Stimulated activated CD4-positive, alpha-beta T cell treated with anti-CD3 and anti-CD28 coated beads, Interleukin-4, amount 100 ng/mL, for 24 hours (primary cell): ENCODE data around the gene DDX20.

Experiments
- DNase-seq: peaks from one replicate; pipeline ENCODE4 v3.0.0-alpha.2; 2020

DDX20 gene

GRCh38 chr1:111751906-111752575, 3.7 kb upstream of the DDX20 start:
- no peak for DNase-seq

GRCh38 chr1:111754984-111755330, 744 bp upstream of the DDX20 start:
- DNase-seq, result peak; percentile 37

DNA sequence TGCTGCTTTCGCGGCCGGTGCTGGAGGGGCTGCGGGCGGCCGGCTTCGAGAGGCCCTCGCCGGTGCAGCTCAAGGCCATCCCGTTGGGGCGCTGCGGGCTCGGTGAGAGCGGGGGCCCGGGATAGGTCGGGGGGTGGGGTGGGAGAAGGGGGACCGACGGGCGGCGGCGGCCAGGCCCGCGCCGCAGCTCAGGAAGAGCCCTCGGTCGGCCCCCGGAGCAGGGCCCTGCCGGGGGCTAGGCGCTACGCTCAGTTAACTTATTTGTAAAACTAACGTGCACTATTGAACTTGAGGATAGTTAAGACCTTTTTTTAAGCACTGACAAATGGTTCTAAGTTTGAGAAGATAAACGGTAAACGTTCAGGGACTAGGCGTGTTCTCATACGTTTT, 418 bp downstream of the DDX20 start:
- DNase-seq, result no peak

DNA sequence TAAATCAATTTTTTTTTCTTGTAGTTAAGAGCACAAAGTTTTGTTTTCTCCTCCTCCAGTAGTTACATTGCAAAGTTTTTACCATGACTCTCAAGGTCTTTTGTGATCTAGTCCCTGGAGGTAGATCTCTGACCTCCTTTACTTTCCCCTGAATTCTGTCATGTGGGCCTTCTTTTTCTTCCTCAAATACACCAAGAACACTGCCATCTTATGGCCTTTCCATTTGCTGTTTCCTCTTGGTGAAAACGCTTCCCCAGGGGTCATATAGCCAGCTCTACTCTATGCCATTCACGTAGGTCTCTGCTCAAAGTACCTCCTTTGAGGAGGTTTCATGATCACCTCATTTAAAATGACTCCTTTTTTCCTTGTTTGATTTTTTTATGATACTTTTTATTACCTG, 2.7 kb downstream of the DDX20 start:
- DNase-seq, result no peak

GRCh38 chr1:111761717-111762116, 6.0 kb downstream of the DDX20 start:
- DNase-seq, result no peak

DNA sequence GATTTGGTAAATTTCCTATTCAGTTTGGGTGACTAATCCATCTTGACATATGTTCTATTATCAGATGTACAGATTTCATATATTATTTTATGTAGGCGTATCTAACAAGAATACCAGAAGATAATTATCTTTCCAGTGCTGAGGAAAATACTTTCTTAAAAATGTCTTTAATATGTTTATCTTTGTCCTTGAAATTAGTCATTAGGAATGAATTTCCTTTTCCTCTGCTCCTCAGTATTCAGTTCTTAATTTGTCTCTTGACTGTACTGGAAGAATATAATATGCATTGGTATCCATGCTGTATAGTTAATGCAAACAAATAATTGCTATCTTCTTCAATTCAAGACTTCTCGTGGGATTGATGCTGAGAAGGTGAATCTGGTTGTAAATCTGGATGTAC, 6.6 kb downstream of the DDX20 start:
- no peak for DNase-seq

DNA sequence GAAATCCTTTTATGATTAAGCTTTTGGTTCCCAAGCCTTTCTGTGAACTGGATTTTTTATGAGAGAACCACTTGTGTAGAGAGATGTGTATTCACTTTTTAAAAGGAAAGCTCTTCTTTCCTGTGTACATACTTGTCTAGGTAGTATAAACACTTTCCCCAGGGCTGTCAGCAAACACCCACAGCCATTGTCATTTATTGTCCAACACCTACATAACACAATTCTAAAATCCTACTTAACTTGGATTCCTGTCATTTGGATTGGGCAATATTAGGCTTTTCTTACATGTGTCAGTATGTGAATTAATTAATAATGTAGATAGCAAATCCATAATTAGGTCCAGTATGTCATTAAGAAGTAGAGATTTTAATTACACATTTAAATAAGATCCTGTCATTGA, 12.3 kb downstream of the DDX20 start:
- DNase-seq, result no peak

- no peak for DNase-seq
These were observed 12.9 kb downstream of the DDX20 start for GRCh38 chr1:111768625-111769024.

DNA sequence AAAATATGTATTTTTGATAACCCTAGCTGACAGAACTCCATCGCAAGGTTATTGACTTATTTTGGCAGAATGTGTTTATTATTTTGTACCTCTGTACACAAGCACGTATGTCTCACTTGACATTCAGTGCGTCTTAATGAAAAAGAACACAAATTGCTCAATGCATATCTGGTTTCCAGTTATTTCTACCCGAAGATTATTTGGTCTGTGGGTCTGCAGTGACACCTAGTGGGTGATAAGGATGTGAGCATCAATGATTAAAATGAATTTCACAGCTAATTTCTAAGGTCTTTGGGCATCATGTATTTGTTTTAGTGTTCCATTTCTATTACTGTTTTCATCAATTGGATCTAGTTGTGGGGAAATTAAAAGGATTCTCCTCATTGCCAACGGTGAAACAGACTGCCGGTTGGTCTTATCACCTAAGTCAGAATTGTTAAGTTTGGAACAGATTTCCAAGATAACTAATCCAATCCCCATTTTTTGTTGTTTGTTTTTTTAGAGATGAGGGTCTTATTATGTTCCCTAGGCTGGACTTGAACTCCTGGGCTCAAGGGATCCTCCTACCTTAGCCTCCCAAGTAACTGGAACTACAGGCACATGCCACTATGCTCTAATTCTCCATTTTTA, 13.9 kb downstream of the DDX20 start:
- peak; percentile 59 for DNase-seq

GRCh38 chr1:111770916-111771315, 15.2 kb downstream of the DDX20 start:
- no peak for DNase-seq

GRCh38 chr1:111775966-111776365, 20.3 kb downstream of the DDX20 start:
- DNase-seq, result no peak

DNA sequence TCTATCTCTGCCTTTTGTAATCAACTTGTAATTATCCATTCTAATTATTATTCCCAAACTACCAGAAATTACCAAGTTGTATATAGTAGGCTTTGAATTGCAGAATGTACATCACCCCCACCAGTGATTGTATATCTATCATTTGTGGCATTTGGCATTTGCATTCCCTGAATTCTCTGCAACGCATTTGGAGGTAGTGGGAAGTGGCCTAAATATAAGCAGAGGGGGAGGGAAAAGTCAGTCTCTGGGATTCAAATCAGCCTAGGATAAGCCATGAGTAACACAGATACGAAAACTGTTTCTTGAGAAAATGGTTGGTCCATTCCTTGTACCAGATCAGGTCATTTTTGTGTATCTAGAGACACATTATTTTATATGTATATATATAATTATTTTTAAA, 20.7 kb downstream of the DDX20 start:
- DNase-seq, result no peak

GRCh38 chr1:111776861-111777260, 21.2 kb downstream of the DDX20 start:
- DNase-seq, result no peak

DNA sequence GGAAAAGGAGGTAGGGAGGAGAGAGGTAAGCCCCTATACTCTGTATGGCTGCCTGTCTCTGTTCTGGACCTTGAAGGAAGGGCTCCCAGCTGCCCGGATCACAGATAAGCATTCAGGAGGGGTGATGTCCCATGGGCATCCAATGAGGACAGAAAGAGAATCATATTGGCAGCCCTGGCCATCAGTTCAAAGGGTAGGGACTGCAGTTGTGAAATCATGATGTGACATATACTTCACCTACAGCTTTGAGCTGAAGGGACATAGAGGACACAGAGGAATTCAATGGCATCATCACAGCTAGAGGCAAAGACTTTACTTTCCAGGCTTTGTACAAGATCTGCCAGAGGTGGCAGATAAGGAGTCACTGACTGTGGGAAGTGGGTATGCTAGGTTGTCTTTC, 21.6 kb downstream of the DDX20 start:
- no peak for DNase-seq

GRCh38 chr1:111778066-111778465, 22.4 kb downstream of the DDX20 start:
- no peak for DNase-seq

DNA sequence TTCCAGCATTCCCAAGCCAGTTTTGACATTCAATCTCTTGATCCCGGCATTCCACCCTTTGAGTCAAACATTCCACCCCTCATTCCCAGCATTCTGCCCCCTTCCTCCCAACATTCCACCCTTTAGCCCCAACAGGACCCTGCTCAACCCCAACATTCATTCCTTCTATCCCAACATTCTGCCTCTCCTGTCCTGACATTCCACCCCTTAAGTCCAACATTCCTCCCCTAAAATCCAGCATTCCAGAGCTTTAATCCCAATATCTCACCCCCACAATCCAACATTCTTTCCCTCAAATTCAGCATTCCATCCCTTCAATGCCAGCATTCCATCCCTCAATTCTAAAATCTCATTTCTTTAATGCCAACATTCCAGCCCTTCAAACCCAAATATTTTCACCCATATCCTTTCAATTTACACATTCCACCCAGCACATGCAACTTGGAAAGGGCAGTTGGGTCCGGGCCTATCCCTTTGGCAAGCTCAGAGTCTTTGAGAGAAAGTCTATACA, 22.9 kb downstream of the DDX20 start:
- DNase-seq, result no peak

DNA sequence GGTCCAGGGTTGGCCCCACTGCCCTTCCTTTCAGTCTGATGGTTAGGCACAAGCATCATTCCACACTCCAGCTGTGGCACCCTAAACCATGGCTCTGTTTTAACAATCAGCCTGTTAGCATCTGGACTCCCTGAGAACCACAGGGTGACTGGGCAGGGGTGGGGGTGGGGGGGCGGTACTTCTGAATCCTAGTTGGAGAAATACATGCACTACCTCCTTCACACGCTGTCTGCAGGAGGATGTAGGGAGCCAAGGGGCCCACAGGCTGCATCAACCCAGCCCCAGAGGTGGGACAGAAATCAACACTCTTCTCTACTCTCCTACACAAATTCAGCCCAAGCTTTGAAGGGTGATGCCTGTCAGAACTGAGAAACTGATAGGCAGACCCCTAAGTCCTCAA, 23.8 kb downstream of the DDX20 start:
- no peak for DNase-seq

DNA sequence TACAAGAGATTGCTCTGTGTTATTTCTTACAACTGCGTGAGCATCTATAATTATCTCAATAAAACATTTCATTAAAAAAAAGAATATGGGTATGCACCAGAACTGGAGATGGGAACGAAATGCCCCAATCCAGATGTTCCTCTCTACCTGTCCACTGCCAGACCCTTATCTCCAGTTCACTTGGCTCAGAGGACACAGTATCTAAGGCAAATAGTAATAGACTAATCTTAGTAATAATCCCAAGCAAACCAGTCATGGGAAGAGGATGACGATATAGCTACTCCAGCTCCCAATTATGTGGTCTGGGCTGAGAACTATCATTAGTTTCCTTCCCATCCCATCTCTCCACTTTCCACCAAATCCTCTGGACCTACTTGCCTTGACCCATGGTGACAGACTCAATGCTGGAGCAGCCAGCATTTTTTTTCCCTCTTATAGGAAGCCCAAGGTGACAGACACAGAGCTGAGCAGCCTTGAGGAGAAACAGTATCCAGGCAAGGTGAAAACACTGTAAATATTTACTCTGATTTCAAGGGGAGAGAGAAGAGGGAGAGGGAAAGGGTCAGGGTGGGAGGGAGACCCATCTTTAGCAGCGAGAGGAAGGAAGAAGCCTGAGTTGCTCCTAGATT, 28.7 kb downstream of the DDX20 start:
- DNase-seq, result no peak

DNA sequence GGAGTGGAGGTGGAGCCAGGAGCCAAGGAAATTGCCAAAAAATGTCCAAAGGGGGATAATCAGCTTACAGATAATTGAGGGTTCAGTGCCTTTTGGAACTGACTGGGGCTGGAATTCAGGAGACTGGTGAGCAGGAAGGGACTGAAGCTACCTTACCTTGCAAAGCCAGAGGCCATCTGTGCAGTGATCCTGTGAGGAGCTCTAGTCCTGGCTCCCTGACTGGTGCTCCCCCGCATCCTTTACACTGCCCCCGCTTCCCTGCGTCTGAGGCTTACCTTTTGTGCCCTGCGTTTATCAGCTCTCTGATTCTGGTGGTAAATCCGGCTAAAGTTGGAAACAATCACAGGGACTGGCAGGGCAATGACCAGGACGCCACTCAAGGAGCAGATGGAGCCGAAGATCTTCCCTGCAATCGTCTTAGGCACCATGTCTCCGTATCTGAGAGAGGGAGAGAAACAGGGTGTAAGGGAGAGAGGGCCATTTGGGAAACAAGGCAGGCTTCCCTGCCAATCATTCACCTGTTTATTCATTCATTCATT, 31.0 kb downstream of the DDX20 start:
- no peak for DNase-seq

DNA sequence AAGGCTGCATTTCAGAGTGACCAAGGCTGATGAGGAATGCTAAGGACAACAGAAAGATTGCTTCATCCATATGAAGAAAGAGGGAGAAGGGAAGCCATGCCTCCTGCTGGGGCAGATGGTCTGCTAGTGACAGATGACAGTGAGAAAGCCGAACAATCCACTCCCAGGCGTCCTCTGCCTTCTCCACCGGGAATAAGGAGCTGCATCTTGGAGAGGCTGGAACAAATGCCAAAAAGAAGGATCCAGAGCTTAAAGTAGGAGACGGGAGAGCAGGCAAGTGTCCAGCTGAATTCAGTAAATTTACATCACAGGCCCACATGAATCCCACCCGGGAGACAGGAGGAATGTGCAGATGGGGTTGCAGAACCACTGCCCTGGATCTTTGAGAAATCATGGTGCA, 33.4 kb downstream of the DDX20 start:
- no peak for DNase-seq

DNA sequence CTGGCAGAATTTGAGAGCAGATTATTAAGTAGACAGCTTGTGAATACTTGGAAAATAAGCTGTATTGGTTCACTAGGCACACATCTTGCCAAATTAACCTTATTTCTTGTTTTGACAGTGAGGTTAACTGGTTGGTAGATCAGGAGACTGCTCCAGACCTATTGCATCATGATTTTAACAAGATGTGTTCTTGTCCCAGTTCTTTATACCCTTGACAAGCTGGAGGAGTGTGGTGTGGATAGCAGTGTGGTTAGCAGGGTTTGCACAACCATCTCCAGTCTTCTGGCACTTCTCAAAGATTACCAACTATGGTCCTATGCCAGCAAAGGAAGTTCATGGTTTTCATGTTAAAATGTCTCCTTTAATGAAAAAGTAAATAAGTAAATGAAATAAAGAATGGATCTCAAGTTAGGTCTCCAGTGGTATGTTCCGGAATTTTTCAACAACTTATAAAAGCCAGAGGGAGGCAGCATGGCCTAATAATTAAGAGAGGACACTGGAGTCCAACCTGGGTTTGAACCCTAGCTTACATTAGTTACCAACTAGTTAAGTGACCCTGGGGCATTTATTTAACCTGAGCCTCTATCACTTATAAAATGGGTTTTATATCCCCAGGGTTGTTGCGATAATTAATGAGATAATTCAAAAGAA, 34.1 kb downstream of the DDX20 start:
- no peak for DNase-seq

GRCh38 chr1:111791776-111792175, 36.1 kb downstream of the DDX20 start:
- DNase-seq, result no peak

DNA sequence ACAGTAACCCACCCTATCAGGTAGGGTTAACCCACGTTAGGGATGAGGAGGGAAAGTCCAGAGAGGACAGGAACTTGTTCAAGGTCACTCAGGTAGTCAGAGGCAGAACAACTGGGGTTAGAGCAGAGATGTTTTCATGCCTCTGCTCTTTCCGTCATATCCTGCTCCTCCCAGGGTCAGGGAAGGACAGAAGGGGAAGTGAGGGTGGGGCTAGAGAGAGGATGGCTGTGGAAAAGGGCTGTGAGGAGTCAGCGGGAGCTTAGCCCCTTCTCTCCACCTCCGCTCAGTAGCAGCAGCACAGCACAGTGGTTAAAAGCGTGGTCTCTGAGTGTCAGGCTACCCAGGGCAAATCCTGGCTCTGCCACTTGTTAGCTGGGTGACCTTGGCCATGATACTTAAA, 36.5 kb downstream of the DDX20 start:
- DNase-seq, result no peak

GRCh38 chr1:111793923-111794322, 38.2 kb downstream of the DDX20 start:
- DNase-seq, result no peak
